Type B pancreatic cell (in vitro differentiated cells): ENCODE results near the gene DIPK1B. TPM values are rescaled to one million over a fixed set of nuclear protein-coding genes. Genes with fewer than 3 reads are reported as not detected.

Source experiments
- DNase-seq: peaks from one replicate; pipeline ENCODE4 v3.0.0; 2021; ENCODE audit warnings: mixed read lengths; ENCODE audit not compliant: unreplicated experiment; ENCODE audit errors: extremely low spot score
- H3K27ac Mint-ChIP-seq: 2 replicates; pipeline ENCODE4 v1.8.0; 2021; ENCODE audit warnings: mild to moderate bottlenecking, mixed read lengths
- H3K27me3 Mint-ChIP-seq: 2 replicates; pipeline ENCODE4 v1.8.0; 2021; ENCODE audit warnings: mixed read lengths
- H3K36me3 Mint-ChIP-seq: 2 replicates; pipeline ENCODE4 v1.8.0; 2021; ENCODE audit warnings: mixed read lengths
- H3K4me1 Mint-ChIP-seq: one replicate; pipeline ENCODE4 v1.8.0; 2021; ENCODE audit warnings: mixed read lengths; ENCODE audit not compliant: unreplicated experiment
- H3K4me3 Mint-ChIP-seq: 2 replicates; pipeline ENCODE4 v1.8.0; 2021; ENCODE audit warnings: mild to moderate bottlenecking, mixed read lengths
- H3K9me3 Mint-ChIP-seq: 2 replicates; pipeline ENCODE4 v1.8.0; 2021; ENCODE audit warnings: mixed read lengths
- total RNA-seq: library from RNA; stranded (reverse); gene quantifications from 2 replicates; pipeline ENCODE4 v1.2.1, GENCODE V29; 2021; ENCODE audit warnings: low replicate concordance
- TF ChIP-seq, protein P1 (sequence below): fragments of 200-600 bp; sonication (generic); conservative IDR thresholded peaks from 2 replicates; pipeline ENCODE4 v1.5.0; 2021; ENCODE audit warnings: antibody characterized with exemption, mild to moderate bottlenecking

The DIPK1B gene
- total RNA-seq, 1 donor from 2014 or later: 48.7 TPM

- no peak for DNase-seq
- Mint-ChIP-seq H3K27ac (no peak overlapping the region), H3K4me1 (peaks cover 8% of the 10 kb centered on the region), H3K36me3 (no peaks in the 10 kb centered on the region), H3K4me3 (no peak overlapping the region), H3K9me3 (no peaks in the 10 kb centered on the region), H3K27me3 (no peaks in the 10 kb centered on the region)
- TF ChIP-seq, protein P1, sequence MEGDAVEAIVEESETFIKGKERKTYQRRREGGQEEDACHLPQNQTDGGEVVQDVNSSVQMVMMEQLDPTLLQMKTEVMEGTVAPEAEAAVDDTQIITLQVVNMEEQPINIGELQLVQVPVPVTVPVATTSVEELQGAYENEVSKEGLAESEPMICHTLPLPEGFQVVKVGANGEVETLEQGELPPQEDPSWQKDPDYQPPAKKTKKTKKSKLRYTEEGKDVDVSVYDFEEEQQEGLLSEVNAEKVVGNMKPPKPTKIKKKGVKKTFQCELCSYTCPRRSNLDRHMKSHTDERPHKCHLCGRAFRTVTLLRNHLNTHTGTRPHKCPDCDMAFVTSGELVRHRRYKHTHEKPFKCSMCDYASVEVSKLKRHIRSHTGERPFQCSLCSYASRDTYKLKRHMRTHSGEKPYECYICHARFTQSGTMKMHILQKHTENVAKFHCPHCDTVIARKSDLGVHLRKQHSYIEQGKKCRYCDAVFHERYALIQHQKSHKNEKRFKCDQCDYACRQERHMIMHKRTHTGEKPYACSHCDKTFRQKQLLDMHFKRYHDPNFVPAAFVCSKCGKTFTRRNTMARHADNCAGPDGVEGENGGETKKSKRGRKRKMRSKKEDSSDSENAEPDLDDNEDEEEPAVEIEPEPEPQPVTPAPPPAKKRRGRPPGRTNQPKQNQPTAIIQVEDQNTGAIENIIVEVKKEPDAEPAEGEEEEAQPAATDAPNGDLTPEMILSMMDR: no peak
These were observed 21.5 kb upstream of the DIPK1B start for GRCh38 chr9:136690806-136691261.

- Mint-ChIP-seq H3K27me3 (no peaks in the 10 kb centered on the region), H3K4me3 (no peak overlapping the region), H3K9me3 (no peaks in the 10 kb centered on the region), H3K4me1 (peaks cover 8% of the 10 kb centered on the region), H3K27ac (no peak overlapping the region), H3K36me3 (no peaks in the 10 kb centered on the region)
- TF ChIP-seq, protein P1: no peak
- no peak for DNase-seq
These were observed 20.8 kb upstream of the DIPK1B start for GRCh38 chr9:136691316-136692184.

- Mint-ChIP-seq H3K27me3 (no peaks in the 10 kb centered on the region), H3K27ac (peak overlapping the region; percentile 83), H3K36me3 (no peaks in the 10 kb centered on the region), H3K4me1 (peaks cover 12% of the 10 kb centered on the region), H3K4me3 (no peak overlapping the region), H3K9me3 (no peaks in the 10 kb centered on the region)
- no peak for DNase-seq
- TF ChIP-seq, protein P1: no peak
These were observed 19.9 kb upstream of the DIPK1B start for GRCh38 chr9:136692185-136693134.

- Mint-ChIP-seq H3K36me3 (no peaks in the 10 kb centered on the region), H3K9me3 (no peaks in the 10 kb centered on the region)
These were observed 19.3 kb upstream of the DIPK1B start for GRCh38 chr9:136693135-136693489.

GRCh38 chr9:136693490-136694162 lies 18.7 kb upstream of the DIPK1B start:
- H3K9me3 Mint-ChIP-seq: no peaks in the 10 kb centered on the region
- TF ChIP-seq, protein P1: no peak
- H3K4me3 Mint-ChIP-seq: no peak overlapping the region
- peaks cover 12% of the 10 kb centered on the region for H3K4me1 Mint-ChIP-seq
- peak overlapping the region; percentile 83 for H3K27ac Mint-ChIP-seq
- DNase-seq: no peak
- H3K36me3 Mint-ChIP-seq: no peaks in the 10 kb centered on the region
- no peaks in the 10 kb centered on the region for H3K27me3 Mint-ChIP-seq

More at GRCh38 chr9:136693135-136693489, 19.3 kb upstream of the DIPK1B start:
- TF ChIP-seq, protein P1: no peak
- H3K4me1 Mint-ChIP-seq: peaks cover 12% of the 10 kb centered on the region
- H3K27ac Mint-ChIP-seq: peak overlapping the region; percentile 83
- H3K4me3 Mint-ChIP-seq: no peak overlapping the region
- no peak for DNase-seq
- H3K27me3 Mint-ChIP-seq: no peaks in the 10 kb centered on the region
